BLaER1 (cell line): ENCODE data around the gene GRM5.

Experiments used
- H3K27ac ChIP-seq: shearing (Covaris generic); formaldehyde crosslinking; 2 replicates; pipeline ENCODE4 v1.8.1; 2022
- H3K27me3 ChIP-seq: shearing (Covaris generic); formaldehyde crosslinking; 2 replicates; pipeline ENCODE4 v1.8.1; 2022
- H3K36me3 ChIP-seq: shearing (Covaris generic); formaldehyde crosslinking; 2 replicates; pipeline ENCODE4 v1.8.1; 2022
- H3K4me1 ChIP-seq: shearing (Covaris generic); formaldehyde crosslinking; 2 replicates; pipeline ENCODE4 v1.8.1; 2022
- H3K4me2 ChIP-seq: shearing (Covaris generic); formaldehyde crosslinking; 2 replicates; pipeline ENCODE4 v1.8.1; 2022
- H3K4me3 ChIP-seq: shearing (Covaris generic); formaldehyde crosslinking; 2 replicates; pipeline ENCODE4 v1.8.1; 2022
- H3K9ac ChIP-seq: shearing (Covaris generic); formaldehyde crosslinking; 2 replicates; pipeline ENCODE4 v1.8.1; 2022
- H3K9me3 ChIP-seq: shearing (Covaris generic); formaldehyde crosslinking; 2 replicates; pipeline ENCODE4 v1.8.1; 2022
- H4K20me1 ChIP-seq: shearing (Covaris generic); formaldehyde crosslinking; 2 replicates; pipeline ENCODE4 v1.8.1; 2022
- Cebpa-rat ChIP-seq: shearing (Covaris generic); IDR thresholded peaks from 2 replicates; pipeline ENCODE4 v1.8.1; 2022

Gene GRM5

GRCh38 chr11:88701816-88702215, 364.0 kb downstream of the GRM5 start:
- Histone ChIP-seq H3K9me3 (no peaks in the 10 kb centered on the region), H3K27me3 (no peaks in the 10 kb centered on the region), H3K27ac (no peak overlapping the region), H3K9ac (no peak overlapping the region), H3K36me3 (no peaks in the 10 kb centered on the region), H3K4me1 (no peaks in the 10 kb centered on the region), H3K4me3 (no peak overlapping the region), H3K4me2 (no peak overlapping the region), H4K20me1 (no peaks in the 10 kb centered on the region)
- TF ChIP-seq Cebpa-rat, result no peak

- Histone ChIP-seq H3K9me3 (no peaks in the 10 kb centered on the region), H3K27ac (no peak overlapping the region), H3K27me3 (no peaks in the 10 kb centered on the region), H4K20me1 (no peaks in the 10 kb centered on the region), H3K4me2 (no peak overlapping the region), H3K4me1 (no peaks in the 10 kb centered on the region), H3K9ac (no peak overlapping the region), H3K36me3 (no peaks in the 10 kb centered on the region), H3K4me3 (no peak overlapping the region)
- no peak for TF ChIP-seq Cebpa-rat
Measured at GRCh38 chr11:88697139-88697538, 368.6 kb downstream of the GRM5 start.

- no peak overlapping the region for H3K27ac ChIP-seq
- H4K20me1 ChIP-seq, result no peaks in the 10 kb centered on the region
- H3K9ac ChIP-seq, result no peak overlapping the region
- H3K4me1 ChIP-seq, result no peaks in the 10 kb centered on the region
- no peaks in the 10 kb centered on the region for H3K27me3 ChIP-seq
- no peak overlapping the region for H3K4me2 ChIP-seq
- no peak overlapping the region for H3K4me3 ChIP-seq
- H3K36me3 ChIP-seq, result no peaks in the 10 kb centered on the region
- TF ChIP-seq Cebpa-rat, result no peak
- H3K9me3 ChIP-seq, result no peaks in the 10 kb centered on the region
Measured at GRCh38 chr11:88695689-88696414, 369.9 kb downstream of the GRM5 start.

GRCh38 chr11:88692306-88693086, 373.3 kb downstream of the GRM5 start:
- Histone ChIP-seq H3K4me1 (no peaks in the 10 kb centered on the region), H3K36me3 (no peaks in the 10 kb centered on the region), H3K4me3 (no peak overlapping the region), H3K4me2 (no peak overlapping the region), H3K27ac (no peak overlapping the region), H3K27me3 (no peaks in the 10 kb centered on the region), H4K20me1 (no peaks in the 10 kb centered on the region), H3K9ac (no peak overlapping the region), H3K9me3 (no peaks in the 10 kb centered on the region)
- TF ChIP-seq Cebpa-rat, result no peak

GRCh38 chr11:88689548-88690240, 376.1 kb downstream of the GRM5 start:
- no peaks in the 10 kb centered on the region for H3K36me3 ChIP-seq
- TF ChIP-seq Cebpa-rat, result no peak
- no peaks in the 10 kb centered on the region for H3K27me3 ChIP-seq

GRCh38 chr11:88683024-88683423, 382.8 kb downstream of the GRM5 start:
- no peak for TF ChIP-seq Cebpa-rat
- H3K4me1 ChIP-seq, result no peaks in the 10 kb centered on the region
- H3K9me3 ChIP-seq, result no peaks in the 10 kb centered on the region
- no peaks in the 10 kb centered on the region for H3K27me3 ChIP-seq
- no peak overlapping the region for H3K27ac ChIP-seq
- H3K4me2 ChIP-seq, result no peak overlapping the region
- H4K20me1 ChIP-seq, result no peaks in the 10 kb centered on the region
- H3K4me3 ChIP-seq, result no peak overlapping the region
- no peak overlapping the region for H3K9ac ChIP-seq
- no peaks in the 10 kb centered on the region for H3K36me3 ChIP-seq

More at GRCh38 chr11:88689548-88690240, 376.1 kb downstream of the GRM5 start:
- Histone ChIP-seq H3K4me3 (no peak overlapping the region), H3K4me2 (no peak overlapping the region), H3K4me1 (no peaks in the 10 kb centered on the region), H3K27ac (no peak overlapping the region), H4K20me1 (no peaks in the 10 kb centered on the region), H3K9me3 (no peaks in the 10 kb centered on the region), H3K9ac (no peak overlapping the region)

GRCh38 chr11:88680806-88681205, 385.0 kb downstream of the GRM5 start:
- no peaks in the 10 kb centered on the region for H3K4me1 ChIP-seq
- H3K36me3 ChIP-seq, result no peaks in the 10 kb centered on the region
- H3K9ac ChIP-seq, result no peak overlapping the region
- H3K4me3 ChIP-seq, result no peak overlapping the region
- H3K9me3 ChIP-seq, result no peaks in the 10 kb centered on the region
- H3K4me2 ChIP-seq, result no peak overlapping the region
- H3K27me3 ChIP-seq, result no peaks in the 10 kb centered on the region
- no peak for TF ChIP-seq Cebpa-rat
- no peaks in the 10 kb centered on the region for H4K20me1 ChIP-seq
- no peak overlapping the region for H3K27ac ChIP-seq

GRCh38 chr11:88666364-88666763, 399.4 kb downstream of the GRM5 start:
- no peak overlapping the region for H3K27ac ChIP-seq
- no peak overlapping the region for H3K4me2 ChIP-seq
- no peak overlapping the region for H3K4me3 ChIP-seq
- no peaks in the 10 kb centered on the region for H3K27me3 ChIP-seq
- no peak overlapping the region for H3K9ac ChIP-seq
- no peaks in the 10 kb centered on the region for H3K9me3 ChIP-seq
- peaks cover 6% of the 10 kb centered on the region; the same call in 1 of the 2 replicates for H3K4me1 ChIP-seq
- TF ChIP-seq Cebpa-rat, result no peak
- H3K36me3 ChIP-seq, result no peaks in the 10 kb centered on the region
- H4K20me1 ChIP-seq, result no peaks in the 10 kb centered on the region

- Histone ChIP-seq H3K9me3 (no peaks in the 10 kb centered on the region), H3K36me3 (no peaks in the 10 kb centered on the region), H3K27ac (no peak overlapping the region), H3K4me1 (no peaks in the 10 kb centered on the region), H3K4me3 (no peak overlapping the region), H3K27me3 (no peaks in the 10 kb centered on the region), H3K9ac (no peak overlapping the region), H3K4me2 (no peak overlapping the region), H4K20me1 (no peaks in the 10 kb centered on the region)
- TF ChIP-seq Cebpa-rat, result no peak
Measured at GRCh38 chr11:88657076-88657738, 408.6 kb downstream of the GRM5 start.
